ENCODE results near the gene EXOC6.

Gene EXOC6

GRCh38 chr10:92989250-92989649, 140.9 kb downstream of the EXOC6 start:
- in situ Hi-C loops (cut with HindIII; ENCODE audit: low sequenced_read_pairs): no loop called here
- no peak for DNase-seq (ENCODE audit: low read depth)
- no peak for TF ChIP-seq CTCF (IDR thresholded peaks at IDR 0.05; ENCODE audit: low read depth, low read length, missing control alignments)
- H3K4me3 ChIP-seq (ENCODE audit: low read depth, low read length): no peak overlapping the region

GRCh38 chr10:92990615-92991014, 142.3 kb downstream of the EXOC6 start:
- in situ Hi-C loops (cut with HindIII; ENCODE audit: low sequenced_read_pairs): no loop called here
- DNase-seq (ENCODE audit: low read depth): no peak
- no peak overlapping the region for H3K4me3 ChIP-seq (ENCODE audit: low read depth, low read length)
- no peak for TF ChIP-seq CTCF (IDR thresholded peaks at IDR 0.05; ENCODE audit: low read depth, low read length, missing control alignments)

GRCh38 chr10:92991513-92991912, 143.2 kb downstream of the EXOC6 start:
- in situ Hi-C loops (cut with HindIII; ENCODE audit: low sequenced_read_pairs): no loop called here
- no peak for TF ChIP-seq CTCF (IDR thresholded peaks at IDR 0.05; ENCODE audit: low read depth, low read length, missing control alignments)
- no peak overlapping the region for H3K4me3 ChIP-seq (ENCODE audit: low read depth, low read length)
- no peak for DNase-seq (ENCODE audit: low read depth)

GRCh38 chr10:92993699-92994272, 145.5 kb downstream of the EXOC6 start:
- in situ Hi-C loops (cut with HindIII; ENCODE audit: low sequenced_read_pairs): no loop called here
- no peak for TF ChIP-seq CTCF (IDR thresholded peaks at IDR 0.05; ENCODE audit: low read depth, low read length, missing control alignments)

GRCh38 chr10:92995509-92995908, 147.2 kb downstream of the EXOC6 start:
- no peak for DNase-seq (ENCODE audit: low read depth)
- no peak for TF ChIP-seq CTCF (IDR thresholded peaks at IDR 0.05; ENCODE audit: low read depth, low read length, missing control alignments)
- in situ Hi-C loops (cut with HindIII; ENCODE audit: low sequenced_read_pairs): no loop called here
- H3K4me3 ChIP-seq (ENCODE audit: low read depth, low read length): no peak overlapping the region

More at GRCh38 chr10:92993699-92994272, 145.5 kb downstream of the EXOC6 start:
- H3K4me3 ChIP-seq (ENCODE audit: low read depth, low read length): no peak overlapping the region
- DNase-seq (ENCODE audit: low read depth): no peak

GRCh38 chr10:92997620-92998019, 149.3 kb downstream of the EXOC6 start:
- no peak for DNase-seq (ENCODE audit: low read depth)
- TF ChIP-seq CTCF (IDR thresholded peaks at IDR 0.05; ENCODE audit: low read depth, low read length, missing control alignments): no peak
- H3K4me3 ChIP-seq (ENCODE audit: low read depth, low read length): no peak overlapping the region
- in situ Hi-C loops (cut with HindIII; ENCODE audit: low sequenced_read_pairs): no loop called here
